Loucy (cell line): ENCODE measurements around the gene AKT1S1.

Source experiments
- H2AFZ ChIP-seq: fragments of 200-600 bp; sonication (generic); 2 replicates; pipeline ENCODE4 v1.6.0; 2016; ENCODE audit warnings: antibody characterized with exemption, mild to moderate bottlenecking, low read length, moderate library complexity
- H3F3A ChIP-seq: fragments of 200-600 bp; 2 replicates; pipeline ENCODE4 v1.6.0; 2016; ENCODE audit warnings: antibody characterized with exemption, low read depth, mild to moderate bottlenecking
- H3K27me3 ChIP-seq: fragments of 200-600 bp; sonication (generic); 2 replicates; pipeline ENCODE4 v1.6.1; 2014; ENCODE audit warnings: low read length, mild to moderate bottlenecking; ENCODE audit not compliant: insufficient read depth, poor library complexity, severe bottlenecking
- H3K36me3 ChIP-seq: fragments of 200-600 bp; sonication (generic); 2 replicates; pipeline ENCODE4 v1.6.1; 2016; ENCODE audit warnings: low read length; ENCODE audit not compliant: insufficient read depth
- H3K4me1 ChIP-seq: fragments of 200-600 bp; sonication (generic); 2 replicates; pipeline ENCODE4 v1.5.1; 2014; ENCODE audit warnings: low read length, mild to moderate bottlenecking; ENCODE audit not compliant: insufficient read depth, poor library complexity, severe bottlenecking
- H3K4me2 ChIP-seq: fragments of 200-600 bp; sonication (generic); 2 replicates; pipeline ENCODE4 v1.6.0; 2014; ENCODE audit warnings: antibody characterized with exemption, low read length, low read depth, mild to moderate bottlenecking; ENCODE audit not compliant: poor library complexity, severe bottlenecking
- H3K4me3 ChIP-seq: fragments of 200-600 bp; sonication (generic); 2 replicates; pipeline ENCODE4 v1.5.1; 2014; ENCODE audit warnings: low read length, mild to moderate bottlenecking, mixed read lengths; ENCODE audit not compliant: poor library complexity, severe bottlenecking
- H3K79me2 ChIP-seq: fragments of 200-600 bp; sonication (generic); 2 replicates; pipeline ENCODE4 v1.6.1; 2014; ENCODE audit warnings: low read length; ENCODE audit not compliant: insufficient read depth
- H3K9ac ChIP-seq: fragments of 200-600 bp; sonication (generic); 2 replicates; pipeline ENCODE4 v1.6.0; 2014; ENCODE audit warnings: mild to moderate bottlenecking, low read depth, low read length, moderate library complexity; ENCODE audit not compliant: poor library complexity, severe bottlenecking
- H3K9me2 ChIP-seq: fragments of 200-600 bp; sonication (generic); replicated peaks from 2 replicates; pipeline ENCODE4 v1.6.1; 2016; ENCODE audit warnings: low read depth, low read length, mixed read lengths
- H3K9me3 ChIP-seq: fragments of 200-600 bp; sonication (generic); 2 replicates; pipeline ENCODE4 v1.6.1; 2014; ENCODE audit warnings: mild to moderate bottlenecking, antibody characterized with exemption, low read length, low read depth; ENCODE audit not compliant: insufficient read depth
- H4K20me1 ChIP-seq: fragments of 200-600 bp; sonication (generic); 2 replicates; pipeline ENCODE4 v1.6.0; 2014; ENCODE audit warnings: antibody characterized with exemption, low read length, mild to moderate bottlenecking; ENCODE audit not compliant: insufficient read depth, poor library complexity, severe bottlenecking
- EZH2phosphoT487 ChIP-seq: fragments of 200-600 bp; IDR thresholded peaks from 2 replicates; pipeline ENCODE4 v1.6.1; 2018; ENCODE audit warnings: antibody characterized with exemption, mild to moderate bottlenecking, moderate library complexity, borderline replicate concordance
- TF ChIP-seq, protein P1 (sequence below): fragments of 200-600 bp; sonication (generic); conservative IDR thresholded peaks from 2 replicates; pipeline ENCODE4 v1.5.1; 2014; ENCODE audit warnings: mild to moderate bottlenecking, antibody characterized with exemption, low read length

AKT1S1 gene

DNA sequence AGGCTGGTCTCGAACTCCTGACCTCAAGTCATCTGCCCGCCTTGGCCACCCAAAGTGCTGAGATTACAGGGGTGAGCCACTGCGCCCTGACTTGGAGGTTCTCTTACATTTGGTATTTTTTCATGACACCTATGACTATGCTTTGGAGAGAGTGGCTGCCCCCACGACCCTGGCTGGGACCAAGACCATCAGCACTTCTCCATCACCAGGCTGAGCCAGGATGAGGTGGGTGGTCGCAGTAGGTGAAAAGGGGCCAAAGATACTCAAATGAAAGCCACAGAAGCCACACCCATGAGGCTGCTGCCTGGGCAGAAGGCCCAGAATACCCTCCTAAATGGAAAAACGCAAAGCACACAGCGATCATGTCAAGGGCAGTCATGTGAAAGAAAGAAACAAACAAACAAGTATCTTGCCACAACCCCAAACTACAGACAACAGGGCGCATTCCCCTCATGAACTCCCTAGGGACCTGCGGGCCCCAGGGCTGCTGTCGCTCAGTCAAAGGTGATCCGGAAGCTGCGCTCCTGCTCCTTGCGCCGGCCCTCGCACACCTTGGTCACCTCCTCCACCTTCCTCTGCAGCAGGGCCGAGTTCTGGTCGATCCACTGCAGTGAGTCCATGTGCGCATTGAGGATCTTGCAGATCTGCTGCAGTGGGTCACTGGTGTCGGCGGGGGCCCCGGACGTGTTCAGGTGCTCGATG lies 30.7 kb upstream of the AKT1S1 start:
- no peaks in the 10 kb centered on the region for H3K9me2 ChIP-seq
- H3F3A ChIP-seq: no peaks in the 10 kb centered on the region
- H3K27me3 ChIP-seq: no peaks in the 10 kb centered on the region
- H4K20me1 ChIP-seq: peaks cover 60% of the 10 kb centered on the region
- H3K4me1 ChIP-seq: peaks cover 11% of the 10 kb centered on the region
- H3K4me3 ChIP-seq: no peak overlapping the region
- TF ChIP-seq, protein P1, sequence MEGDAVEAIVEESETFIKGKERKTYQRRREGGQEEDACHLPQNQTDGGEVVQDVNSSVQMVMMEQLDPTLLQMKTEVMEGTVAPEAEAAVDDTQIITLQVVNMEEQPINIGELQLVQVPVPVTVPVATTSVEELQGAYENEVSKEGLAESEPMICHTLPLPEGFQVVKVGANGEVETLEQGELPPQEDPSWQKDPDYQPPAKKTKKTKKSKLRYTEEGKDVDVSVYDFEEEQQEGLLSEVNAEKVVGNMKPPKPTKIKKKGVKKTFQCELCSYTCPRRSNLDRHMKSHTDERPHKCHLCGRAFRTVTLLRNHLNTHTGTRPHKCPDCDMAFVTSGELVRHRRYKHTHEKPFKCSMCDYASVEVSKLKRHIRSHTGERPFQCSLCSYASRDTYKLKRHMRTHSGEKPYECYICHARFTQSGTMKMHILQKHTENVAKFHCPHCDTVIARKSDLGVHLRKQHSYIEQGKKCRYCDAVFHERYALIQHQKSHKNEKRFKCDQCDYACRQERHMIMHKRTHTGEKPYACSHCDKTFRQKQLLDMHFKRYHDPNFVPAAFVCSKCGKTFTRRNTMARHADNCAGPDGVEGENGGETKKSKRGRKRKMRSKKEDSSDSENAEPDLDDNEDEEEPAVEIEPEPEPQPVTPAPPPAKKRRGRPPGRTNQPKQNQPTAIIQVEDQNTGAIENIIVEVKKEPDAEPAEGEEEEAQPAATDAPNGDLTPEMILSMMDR: no peak
- TF ChIP-seq EZH2phosphoT487: no peak
- peaks cover 63% of the 10 kb centered on the region; the same call in 1 of the 2 replicates for H3K36me3 ChIP-seq
- no peak overlapping the region for H2AFZ ChIP-seq
- no peak overlapping the region for H3K9ac ChIP-seq
- H3K79me2 ChIP-seq: peaks cover 51% of the 10 kb centered on the region; the same call in 1 of the 2 replicates
- H3K9me3 ChIP-seq: no peaks in the 10 kb centered on the region
- H3K4me2 ChIP-seq: no peak overlapping the region

DNA sequence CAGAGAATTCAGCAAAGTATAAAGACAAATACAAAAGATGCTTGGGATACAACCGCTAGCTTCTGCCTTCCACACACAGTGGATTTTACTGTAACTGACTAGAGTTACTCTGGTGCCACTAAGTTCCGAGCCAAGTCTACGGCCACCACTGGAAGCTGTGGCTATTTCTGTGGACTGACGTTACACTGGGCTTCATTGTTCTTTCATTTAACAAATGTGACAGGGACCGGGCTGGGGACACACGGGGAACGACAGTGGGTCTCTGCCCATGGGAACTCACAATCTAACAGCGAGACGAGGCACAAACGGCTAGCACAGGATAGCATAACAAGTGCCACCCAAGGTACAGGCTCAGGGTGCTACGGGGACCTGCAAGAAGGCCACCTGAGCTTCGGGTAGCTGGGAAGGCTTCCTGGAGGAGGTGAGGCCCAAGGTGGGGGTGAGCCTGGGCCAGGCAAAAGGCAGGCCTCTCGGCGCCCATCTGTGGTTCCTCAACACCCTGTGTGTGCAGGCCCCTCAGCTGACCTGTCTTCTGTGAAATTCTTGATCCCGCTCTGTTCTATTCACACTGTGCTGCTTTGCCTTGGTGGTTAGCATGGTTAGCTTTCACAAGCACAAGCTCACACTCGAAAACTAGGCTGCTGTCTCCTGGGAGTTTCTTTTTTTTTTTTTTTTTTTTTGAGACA lies 29.9 kb upstream of the AKT1S1 start:
- no peaks in the 10 kb centered on the region for H3F3A ChIP-seq
- no peak for TF ChIP-seq EZH2phosphoT487
- TF ChIP-seq, protein P1: no peak
- H3K4me3 ChIP-seq: no peak overlapping the region
- H3K4me1 ChIP-seq: peaks cover 11% of the 10 kb centered on the region
- peaks cover 43% of the 10 kb centered on the region; the same call in 1 of the 2 replicates for H3K79me2 ChIP-seq
- no peaks in the 10 kb centered on the region for H3K9me3 ChIP-seq
- no peak overlapping the region for H2AFZ ChIP-seq
- no peak overlapping the region for H3K9ac ChIP-seq
- H3K36me3 ChIP-seq: peaks cover 56% of the 10 kb centered on the region; the same call in 1 of the 2 replicates
- H3K9me2 ChIP-seq: no peaks in the 10 kb centered on the region
- no peak overlapping the region for H3K4me2 ChIP-seq
- peaks cover 55% of the 10 kb centered on the region for H4K20me1 ChIP-seq
- no peaks in the 10 kb centered on the region for H3K27me3 ChIP-seq

DNA sequence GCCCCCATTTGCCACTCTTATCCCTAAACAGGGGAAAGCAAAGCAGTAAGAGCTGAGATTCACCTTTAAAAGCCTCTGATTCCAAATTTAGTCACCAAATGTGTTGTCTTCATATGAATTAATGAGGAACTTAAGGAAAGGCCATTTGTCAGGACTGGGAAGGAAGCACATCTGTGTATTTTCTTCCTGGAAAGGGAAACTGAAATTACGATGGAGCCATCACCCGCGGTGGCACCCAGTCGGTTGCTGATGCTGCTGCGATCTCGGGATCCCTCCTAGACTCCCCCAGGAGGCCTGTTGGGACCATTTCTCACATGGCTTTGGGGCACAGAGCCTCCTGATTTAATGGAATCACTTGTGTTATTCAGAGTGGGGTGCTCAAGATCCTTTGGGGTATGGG lies 27.0 kb upstream of the AKT1S1 start:
- Histone ChIP-seq H3K4me1 (peaks cover 5% of the 10 kb centered on the region), H3K9ac (no peak overlapping the region), H3K79me2 (peaks cover 21% of the 10 kb centered on the region; the same call in 1 of the 2 replicates), H2AFZ (no peak overlapping the region), H3K36me3 (peaks cover 30% of the 10 kb centered on the region; the same call in 1 of the 2 replicates), H3K27me3 (no peaks in the 10 kb centered on the region), H3K9me3 (no peaks in the 10 kb centered on the region), H3K4me3 (no peak overlapping the region), H3K9me2 (no peaks in the 10 kb centered on the region), H3F3A (no peaks in the 10 kb centered on the region), H4K20me1 (peaks cover 26% of the 10 kb centered on the region), H3K4me2 (no peak overlapping the region)
- TF ChIP-seq EZH2phosphoT487: no peak
- TF ChIP-seq, protein P1: no peak
